HCT116 (cell line): ENCODE measurements around the gene CAMK1D. TPM values are rescaled to one million over a fixed set of nuclear protein-coding genes. Genes with fewer than 3 reads are reported as not detected.

ENCODE experiments used
- ATAC-seq: fragments of 200-7000 bp; cut with Tn5 transposase; 2 replicates; pipeline ENCODE4 v1.9.1; 2020; ENCODE audit warnings: mild to moderate bottlenecking, moderate library complexity
- BruUV-seq: library from RNA; stranded (reverse); fragments of 400-500 nt; replicated peaks from 2 replicates; lab custom pipeline; 2021; lab: Mats Ljungman, UMichigan
- CTCF ChIA-PET: fragments of 300-600 bp; sonication (Branson Sonifier 250); formaldehyde crosslinking; loops from one replicate; lab custom pipeline; 2021; ENCODE audit warnings: antibody characterized with exemption; lab: Charles Lee
- POLR2A ChIA-PET: fragments of 300-600, 350-600 bp; sonication (Branson Sonifier 250); formaldehyde crosslinking; loops from one replicate; lab custom pipeline; 2021; ENCODE audit warnings: antibody characterized with exemption; lab: Charles Lee
- RAD21 ChIA-PET, 2 experiments: fragments of 300-600 bp; sonication (Branson Sonifier 250); formaldehyde crosslinking; loops; one replicate each; lab custom pipeline; 2023; ENCODE audit warnings: low total read pairs in 2 of 2; ENCODE audit not compliant: uncharacterized antibody in 2 of 2, unreplicated experiment in 2 of 2, low non-redundant PET in 1 of 2; lab: Charles Lee
- DNase-seq: peaks from one replicate; pipeline ENCODE4 v3.0.0-alpha.2; 2010; ENCODE audit warnings: low read depth, low spot score
- H2AFZ ChIP-seq: fragments of 200-600 bp; shearing (Covaris generic), sonication (generic); 2 replicates; pipeline ENCODE4 v1.6.1; 2017; ENCODE audit warnings: low read depth, mixed run types, mixed read lengths, antibody characterized with exemption, low read length; ENCODE audit not compliant: poor library complexity, severe bottlenecking
- H3K27ac ChIP-seq: 2 replicates; pipeline ENCODE4 v1.5.1; 2012; ENCODE audit warnings: low read depth, low read length
- H3K27me3 ChIP-seq: fragments of 200-600 bp; sonication (generic); 2 replicates; pipeline ENCODE4 v1.6.1; 2016; ENCODE audit warnings: mixed run types, low read length, mixed read lengths; ENCODE audit not compliant: insufficient read depth
- H3K36me3 ChIP-seq, 2 experiments: fragments of 200-500 bp in 1 of 2; fragments of 200-600 bp in 1 of 2; sonication (Bioruptor generic) in 1 of 2; sonication (generic) in 1 of 2; 2 replicates each; pipeline versions ENCODE4 v1.5.1 to v1.6.1; 2014 to 2016; ENCODE audit warnings: low read length in 2 of 2, inconsistent platforms in 1 of 2, mixed read lengths in 1 of 2, mixed run types in 1 of 2; ENCODE audit not compliant: insufficient read depth in 2 of 2, control insufficient read depth in 1 of 2
- H3K4me1 ChIP-seq, 2 experiments: fragments of 200-600 bp in 1 of 2; sonication (generic) in 1 of 2; 2 replicates each; pipeline versions ENCODE4 v1.5.1 to v1.6.1; 2012 to 2017; ENCODE audit warnings: low read length in 2 of 2, inconsistent platforms in 1 of 2, mild to moderate bottlenecking in 1 of 2, mixed read lengths in 1 of 2, mixed run types in 1 of 2, moderate library complexity in 1 of 2; ENCODE audit not compliant: insufficient read depth in 2 of 2, control insufficient read depth in 1 of 2
- H3K4me2 ChIP-seq: fragments of 200-600 bp; sonication (generic); 2 replicates; pipeline ENCODE4 v1.6.1; 2017; ENCODE audit warnings: mixed run types, low read length, mixed read lengths
- H3K4me3 ChIP-seq, 2 experiments: fragments of 200-600 bp in 1 of 2; sonication (generic) in 1 of 2; replicated peaks in 1 of 2; 2 replicates each; pipeline ENCODE4 v1.5.1; 2011 to 2016; ENCODE audit warnings: low read length in 2 of 2, control low read depth in 1 of 2, low read depth in 1 of 2, mild to moderate bottlenecking in 1 of 2, mixed read lengths in 1 of 2, mixed run types in 1 of 2
- H3K79me2 ChIP-seq: fragments of 200-600 bp; sonication (generic); 2 replicates; pipeline ENCODE4 v1.6.1; 2017; ENCODE audit warnings: mild to moderate bottlenecking, mixed run types, low read length, moderate library complexity, mixed read lengths; ENCODE audit not compliant: insufficient read depth
- H3K9ac ChIP-seq: fragments of 200-600 bp; sonication (generic); 2 replicates; pipeline ENCODE4 v1.6.1; 2016; ENCODE audit warnings: low read length, mixed read lengths
- H3K9me2 ChIP-seq: fragments of 200-600 bp; sonication (generic), shearing (Covaris generic); 2 replicates; pipeline ENCODE4 v1.6.1; 2017; ENCODE audit warnings: mixed run types, mild to moderate bottlenecking, moderate library complexity; ENCODE audit not compliant: insufficient read depth
- H3K9me3 ChIP-seq, 2 experiments: fragments of 200-500 bp in 1 of 2; fragments of 200-600 bp in 1 of 2; sonication (Bioruptor generic) in 1 of 2; sonication (generic) in 1 of 2; 2 replicates each; pipeline ENCODE4 v1.6.1; 2014 to 2017; ENCODE audit warnings: low read length in 2 of 2, mixed read lengths in 2 of 2, inconsistent platforms in 1 of 2, low read depth in 1 of 2, mild to moderate bottlenecking in 1 of 2, mixed run types in 1 of 2, moderate library complexity in 1 of 2; ENCODE audit not compliant: control insufficient read depth in 1 of 2, insufficient read depth in 1 of 2
- H4K20me1 ChIP-seq: fragments of 200-600 bp; sonication (generic), shearing (Covaris generic); 2 replicates; pipeline ENCODE4 v1.6.1; 2017; ENCODE audit warnings: mixed run types, mild to moderate bottlenecking, moderate library complexity; ENCODE audit not compliant: insufficient read depth
- CEBPB ChIP-seq: IDR thresholded peaks from 2 replicates; pipeline ENCODE4 v1.6.1; 2012; ENCODE audit warnings: low read depth
- ELF1 ChIP-seq: IDR thresholded peaks from 2 replicates; pipeline ENCODE4 v1.6.1; 2012; ENCODE audit warnings: low read depth, borderline replicate concordance
- FOSL1 ChIP-seq: IDR thresholded peaks from 2 replicates; pipeline ENCODE4 v1.6.1; 2012; ENCODE audit warnings: low read depth
- POLR2A ChIP-seq: IDR thresholded peaks from 2 replicates; pipeline ENCODE4 v1.7.0; 2011; ENCODE audit warnings: borderline replicate concordance; ENCODE audit not compliant: insufficient read depth, insufficient read length; ENCODE audit errors: extremely low read depth
- SIN3A ChIP-seq: IDR thresholded peaks from 2 replicates; pipeline ENCODE4 v1.6.1; 2012; ENCODE audit warnings: low read depth
- SRF ChIP-seq: IDR thresholded peaks from 2 replicates; pipeline ENCODE4 v1.6.1; 2012; ENCODE audit warnings: low read depth
- intact Hi-C: fragments of 100-400 bp; cut with micrococcal nuclease; formaldehyde crosslinking; loops from 2 replicates; pipeline ENCODE4 v1.10.0; 2022
- total RNA-seq: library from RNA; stranded (reverse); gene quantifications from one replicate; pipeline ENCODE4 v1.2.1, GENCODE V29; 2021; ENCODE audit not compliant: unreplicated experiment
- TF ChIP-seq, protein P1 (sequence below): IDR thresholded peaks from 2 replicates; pipeline ENCODE4 v1.6.1; 2011; ENCODE audit warnings: mild to moderate bottlenecking, low read length, moderate library complexity; ENCODE audit not compliant: insufficient replicate concordance; ENCODE audit errors: extremely low read depth
- TF ChIP-seq, protein P2 (sequence below), 3 experiments: fragments of 200-600 bp in 1 of 3; sonication (generic) in 1 of 3; IDR thresholded peaks in 2 of 3; conservative IDR thresholded peaks in 1 of 3; 2 replicates each; pipeline ENCODE4 v1.5.1; 2012 to 2017; ENCODE audit warnings: low read depth in 2 of 3, low read length in 2 of 3, antibody characterized with exemption in 1 of 3, borderline replicate concordance in 1 of 3, control low read depth in 1 of 3, mild to moderate bottlenecking in 1 of 3, mixed read lengths in 1 of 3, mixed run types in 1 of 3, moderate library complexity in 1 of 3; ENCODE audit not compliant: insufficient read depth in 1 of 3
- TF ChIP-seq, protein P3 (sequence below): IDR thresholded peaks from 2 replicates; pipeline ENCODE4 v1.6.1; 2012; ENCODE audit warnings: low read depth

CAMK1D gene
- total RNA-seq, 1 experiment from 2014 or later, result 9.6 TPM

DNA sequence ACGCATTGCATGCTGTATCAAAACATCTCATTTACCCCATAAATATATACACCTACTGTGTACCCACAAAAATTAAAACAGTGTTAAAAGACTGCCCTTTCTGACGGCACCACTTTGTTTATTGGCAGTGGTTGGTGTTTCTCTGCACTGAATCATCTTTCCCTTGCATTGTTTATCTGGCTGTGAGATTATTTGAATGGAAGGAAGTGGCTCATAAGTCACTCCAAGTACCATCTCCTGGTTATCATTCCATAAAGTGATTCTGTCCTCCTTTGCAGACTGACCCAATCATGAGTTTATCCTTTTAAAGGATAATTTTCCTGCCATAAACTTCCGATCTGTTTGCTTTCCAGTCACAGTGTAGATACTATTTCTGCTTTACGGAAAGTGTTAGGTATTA is 183.8 kb downstream of the CAMK1D start:
- no TSS peak for BruUV-seq
- CTCF ChIA-PET, result no interaction called here

More for the DNA sequence above, 183.8 kb downstream of the CAMK1D start:
- ATAC-seq (no peak), DNase-seq (no peak)
- intact Hi-C loops, result no loop called here
- no peak overlapping the region for H3K9ac ChIP-seq
- no peaks in the 10 kb centered on the region for H3K79me2 ChIP-seq
- H3K4me1 ChIP-seq, result no peaks in the 10 kb centered on the region; a peak in 1 of 4 replicates
- ChIA-PET POLR2A (no interaction called here), RAD21 (no interaction called here)
- no peak overlapping the region for H3K4me3 ChIP-seq
- H3K27ac ChIP-seq, result no peak overlapping the region
- H4K20me1 ChIP-seq, result no peaks in the 10 kb centered on the region
- no peaks in the 10 kb centered on the region for H3K9me2 ChIP-seq
- no peaks in the 10 kb centered on the region for H3K27me3 ChIP-seq
- H3K36me3 ChIP-seq, result no peaks in the 10 kb centered on the region
- no peak overlapping the region for H3K4me2 ChIP-seq
- no peaks in the 10 kb centered on the region for H3K9me3 ChIP-seq
- TF ChIP-seq FOSL1 (no peak), SRF (no peak), ELF1 (no peak), SIN3A (no peak), CEBPB (no peak), POLR2A (no peak)
- TF ChIP-seq, protein P1, sequence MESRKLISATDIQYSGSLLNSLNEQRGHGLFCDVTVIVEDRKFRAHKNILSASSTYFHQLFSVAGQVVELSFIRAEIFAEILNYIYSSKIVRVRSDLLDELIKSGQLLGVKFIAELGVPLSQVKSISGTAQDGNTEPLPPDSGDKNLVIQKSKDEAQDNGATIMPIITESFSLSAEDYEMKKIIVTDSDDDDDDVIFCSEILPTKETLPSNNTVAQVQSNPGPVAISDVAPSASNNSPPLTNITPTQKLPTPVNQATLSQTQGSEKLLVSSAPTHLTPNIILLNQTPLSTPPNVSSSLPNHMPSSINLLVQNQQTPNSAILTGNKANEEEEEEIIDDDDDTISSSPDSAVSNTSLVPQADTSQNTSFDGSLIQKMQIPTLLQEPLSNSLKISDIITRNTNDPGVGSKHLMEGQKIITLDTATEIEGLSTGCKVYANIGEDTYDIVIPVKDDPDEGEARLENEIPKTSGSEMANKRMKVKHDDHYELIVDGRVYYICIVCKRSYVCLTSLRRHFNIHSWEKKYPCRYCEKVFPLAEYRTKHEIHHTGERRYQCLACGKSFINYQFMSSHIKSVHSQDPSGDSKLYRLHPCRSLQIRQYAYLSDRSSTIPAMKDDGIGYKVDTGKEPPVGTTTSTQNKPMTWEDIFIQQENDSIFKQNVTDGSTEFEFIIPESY, result no peak
- TF ChIP-seq, protein P2, sequence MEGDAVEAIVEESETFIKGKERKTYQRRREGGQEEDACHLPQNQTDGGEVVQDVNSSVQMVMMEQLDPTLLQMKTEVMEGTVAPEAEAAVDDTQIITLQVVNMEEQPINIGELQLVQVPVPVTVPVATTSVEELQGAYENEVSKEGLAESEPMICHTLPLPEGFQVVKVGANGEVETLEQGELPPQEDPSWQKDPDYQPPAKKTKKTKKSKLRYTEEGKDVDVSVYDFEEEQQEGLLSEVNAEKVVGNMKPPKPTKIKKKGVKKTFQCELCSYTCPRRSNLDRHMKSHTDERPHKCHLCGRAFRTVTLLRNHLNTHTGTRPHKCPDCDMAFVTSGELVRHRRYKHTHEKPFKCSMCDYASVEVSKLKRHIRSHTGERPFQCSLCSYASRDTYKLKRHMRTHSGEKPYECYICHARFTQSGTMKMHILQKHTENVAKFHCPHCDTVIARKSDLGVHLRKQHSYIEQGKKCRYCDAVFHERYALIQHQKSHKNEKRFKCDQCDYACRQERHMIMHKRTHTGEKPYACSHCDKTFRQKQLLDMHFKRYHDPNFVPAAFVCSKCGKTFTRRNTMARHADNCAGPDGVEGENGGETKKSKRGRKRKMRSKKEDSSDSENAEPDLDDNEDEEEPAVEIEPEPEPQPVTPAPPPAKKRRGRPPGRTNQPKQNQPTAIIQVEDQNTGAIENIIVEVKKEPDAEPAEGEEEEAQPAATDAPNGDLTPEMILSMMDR (IDR thresholded peaks at IDR 0.05 in 2 of 3, conservative IDR thresholded peaks at IDR 0.05 in 1 of 3; ENCODE audit: borderline replicate concordance in 1 of 3, insufficient read depth in 1 of 3, low read depth in 2 of 3, low read length in 2 of 3), result no peak
- TF ChIP-seq, protein P3, sequence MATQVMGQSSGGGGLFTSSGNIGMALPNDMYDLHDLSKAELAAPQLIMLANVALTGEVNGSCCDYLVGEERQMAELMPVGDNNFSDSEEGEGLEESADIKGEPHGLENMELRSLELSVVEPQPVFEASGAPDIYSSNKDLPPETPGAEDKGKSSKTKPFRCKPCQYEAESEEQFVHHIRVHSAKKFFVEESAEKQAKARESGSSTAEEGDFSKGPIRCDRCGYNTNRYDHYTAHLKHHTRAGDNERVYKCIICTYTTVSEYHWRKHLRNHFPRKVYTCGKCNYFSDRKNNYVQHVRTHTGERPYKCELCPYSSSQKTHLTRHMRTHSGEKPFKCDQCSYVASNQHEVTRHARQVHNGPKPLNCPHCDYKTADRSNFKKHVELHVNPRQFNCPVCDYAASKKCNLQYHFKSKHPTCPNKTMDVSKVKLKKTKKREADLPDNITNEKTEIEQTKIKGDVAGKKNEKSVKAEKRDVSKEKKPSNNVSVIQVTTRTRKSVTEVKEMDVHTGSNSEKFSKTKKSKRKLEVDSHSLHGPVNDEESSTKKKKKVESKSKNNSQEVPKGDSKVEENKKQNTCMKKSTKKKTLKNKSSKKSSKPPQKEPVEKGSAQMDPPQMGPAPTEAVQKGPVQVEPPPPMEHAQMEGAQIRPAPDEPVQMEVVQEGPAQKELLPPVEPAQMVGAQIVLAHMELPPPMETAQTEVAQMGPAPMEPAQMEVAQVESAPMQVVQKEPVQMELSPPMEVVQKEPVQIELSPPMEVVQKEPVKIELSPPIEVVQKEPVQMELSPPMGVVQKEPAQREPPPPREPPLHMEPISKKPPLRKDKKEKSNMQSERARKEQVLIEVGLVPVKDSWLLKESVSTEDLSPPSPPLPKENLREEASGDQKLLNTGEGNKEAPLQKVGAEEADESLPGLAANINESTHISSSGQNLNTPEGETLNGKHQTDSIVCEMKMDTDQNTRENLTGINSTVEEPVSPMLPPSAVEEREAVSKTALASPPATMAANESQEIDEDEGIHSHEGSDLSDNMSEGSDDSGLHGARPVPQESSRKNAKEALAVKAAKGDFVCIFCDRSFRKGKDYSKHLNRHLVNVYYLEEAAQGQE, result no peak
- H2AFZ ChIP-seq, result no peak overlapping the region
